ENCODE measurements around the gene YARS1. TPM values are rescaled to one million over a fixed set of nuclear protein-coding genes. Genes with fewer than 3 reads are reported as not detected.

YARS1 gene
- total and polyA plus RNA-seq, 2 donors (not counting 1 experiment from before 2014, with no cell fraction given), result 94.4 to 295 TPM

DNA sequence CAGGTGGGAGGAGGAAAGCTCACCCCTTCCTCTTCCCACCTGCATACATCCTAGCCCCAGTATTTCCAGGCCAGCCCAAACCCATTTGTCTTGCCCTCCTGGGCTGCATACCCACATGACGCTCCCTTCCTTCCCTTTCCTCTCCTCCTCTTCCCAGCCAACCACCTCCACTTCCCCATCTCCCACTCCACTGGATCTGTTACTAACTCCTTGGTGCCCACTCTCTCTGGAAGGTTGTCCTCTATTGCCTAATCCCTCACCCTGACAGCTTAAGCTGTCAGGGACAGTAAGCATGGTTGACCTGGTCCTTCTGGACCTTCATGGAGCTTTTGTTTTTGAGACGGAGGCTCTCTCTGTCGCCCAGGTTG, 91.6 kb downstream of the YARS1 start:
- Histone ChIP-seq H3K79me2 (ENCODE audit: control insufficient read depth, insufficient read depth, low read length) (no peaks in the 10 kb centered on the region), H2AFZ (ENCODE audit: low read length) (peak overlapping the region; percentile 2), H4K20me1 (ENCODE audit: control insufficient read depth, extremely low read depth, insufficient read depth, low read length) (no peaks in the 10 kb centered on the region), H3K4me3 (replicated peaks in 1 of 4; ENCODE audit: control extremely low read depth in 1 of 4, insufficient read depth in 1 of 4, low read depth in 3 of 4, low read length in 4 of 4) (no peak overlapping the region), H3K27me3 (ENCODE audit: control insufficient read depth, insufficient read depth, low read length) (no peaks in the 10 kb centered on the region), H3K27ac (ENCODE audit: insufficient read depth, low read length) (peak overlapping the region; percentile 78), H3K36me3 (ENCODE audit: control insufficient read depth, insufficient read depth, low read length) (no peaks in the 10 kb centered on the region), H3K4me1 (ENCODE audit: control insufficient read depth, extremely low read depth, insufficient read depth, low read length) (peaks cover 21% of the 10 kb centered on the region), H3K9ac (ENCODE audit: insufficient read depth, low read length) (no peak overlapping the region), H3K4me2 (ENCODE audit: extremely low read depth, insufficient read depth, low read length) (no peak overlapping the region), H3K9me3 (ENCODE audit: control insufficient read depth, insufficient read depth, low read depth, low read length) (no peaks in the 10 kb centered on the region)
- no peak for DNase-seq (ENCODE audit: low read depth in 2 of 2)
- TF ChIP-seq CTCF (conservative IDR thresholded peaks at IDR 0.05 in 1 of 2, IDR thresholded peaks at IDR 0.05 in 1 of 2; ENCODE audit: low read depth in 1 of 2, low read length in 2 of 2), result no peak

Other genes starting within 250 kb of the YARS1 start
- gene ZBTB8OS, start 166.8 kb downstream of the YARS1 start, total RNA-seq, result 37.8 and 38.0 TPM in 2 replicates
- gene ZBTB8OS, start 166.8 kb downstream of the YARS1 start, polyA plus RNA-seq, result 72.6 and 92.3 TPM in 2 replicates
- 92.5 and 95.0 TPM in 2 replicates for gene RBBP4, start 166.2 kb downstream of the YARS1 start, total RNA-seq
- 169 TPM in 2 replicates for gene RBBP4, start 166.2 kb downstream of the YARS1 start, polyA plus RNA-seq
- 43.7 and 58.1 TPM in 2 replicates for gene SYNC, start 114.6 kb downstream of the YARS1 start, total RNA-seq
- 31.5 and 50.9 TPM in 2 replicates for gene SYNC, start 114.6 kb downstream of the YARS1 start, polyA plus RNA-seq
- gene S100PBP, start 295 bp upstream of the YARS1 start, total RNA-seq, result 26.7 and 36.3 TPM in 2 replicates
- 30.7 and 41.8 TPM in 2 replicates for gene S100PBP, start 295 bp upstream of the YARS1 start, polyA plus RNA-seq
- 0.33 and 1.0 TPM in 2 replicates for gene FNDC5, start 53.6 kb upstream of the YARS1 start, total RNA-seq
- 0.38 and 1.6 TPM in 2 replicates for gene FNDC5, start 53.6 kb upstream of the YARS1 start, polyA plus RNA-seq
- gene HPCA, start 69.1 kb upstream of the YARS1 start, total RNA-seq, result 0.33 TPM in 1 of 2 replicates, not detected in the other
- 0.06 TPM in 1 of 2 replicates, not detected in the other for gene HPCA, start 69.1 kb upstream of the YARS1 start, polyA plus RNA-seq
- 57.5 and 69.9 TPM in 2 replicates for gene TMEM54, start 84.0 kb upstream of the YARS1 start, total RNA-seq
- 24.2 and 38.1 TPM in 2 replicates for gene TMEM54, start 84.0 kb upstream of the YARS1 start, polyA plus RNA-seq
- 12.3 and 15.4 TPM in 2 replicates for gene RNF19B, start 147.5 kb upstream of the YARS1 start, total RNA-seq
- 10.1 and 11.3 TPM in 2 replicates for gene RNF19B, start 147.5 kb upstream of the YARS1 start, polyA plus RNA-seq
- gene AK2, start 219.5 kb upstream of the YARS1 start, total RNA-seq, result 59.3 and 62.6 TPM in 2 replicates
- gene AK2, start 219.5 kb upstream of the YARS1 start, polyA plus RNA-seq, result 141 and 155 TPM in 2 replicates

Data from fibroblast of lung (primary cell).